ENCODE data around the gene TM4SF4. TPM values are rescaled to one million over a fixed set of nuclear protein-coding genes. Genes with fewer than 3 reads are reported as not detected.

The TM4SF4 gene
- total RNA-seq, 1 donor from 2014 or later = 0.67 TPM

DNA sequence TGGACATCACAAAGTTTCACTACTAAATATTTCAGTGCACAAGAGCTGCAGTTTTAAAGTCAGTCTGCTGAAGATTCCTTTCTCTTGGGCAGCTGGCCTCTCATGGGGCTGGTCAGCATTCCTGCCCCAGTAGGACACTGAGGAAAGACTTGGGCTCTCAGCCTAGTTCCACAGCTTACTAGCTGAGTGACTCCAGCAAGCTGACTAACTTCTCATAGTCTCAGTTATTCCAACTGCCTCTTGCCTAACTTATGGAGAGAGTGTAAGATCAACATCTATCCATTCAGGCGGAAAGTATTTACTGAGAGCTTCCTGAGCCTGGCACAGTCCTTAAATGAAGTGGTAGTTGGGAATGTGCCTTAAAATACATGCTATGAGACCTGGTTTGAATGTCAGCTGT lies 27.0 kb downstream of the TM4SF4 start:
- TF ChIP-seq, protein P1, sequence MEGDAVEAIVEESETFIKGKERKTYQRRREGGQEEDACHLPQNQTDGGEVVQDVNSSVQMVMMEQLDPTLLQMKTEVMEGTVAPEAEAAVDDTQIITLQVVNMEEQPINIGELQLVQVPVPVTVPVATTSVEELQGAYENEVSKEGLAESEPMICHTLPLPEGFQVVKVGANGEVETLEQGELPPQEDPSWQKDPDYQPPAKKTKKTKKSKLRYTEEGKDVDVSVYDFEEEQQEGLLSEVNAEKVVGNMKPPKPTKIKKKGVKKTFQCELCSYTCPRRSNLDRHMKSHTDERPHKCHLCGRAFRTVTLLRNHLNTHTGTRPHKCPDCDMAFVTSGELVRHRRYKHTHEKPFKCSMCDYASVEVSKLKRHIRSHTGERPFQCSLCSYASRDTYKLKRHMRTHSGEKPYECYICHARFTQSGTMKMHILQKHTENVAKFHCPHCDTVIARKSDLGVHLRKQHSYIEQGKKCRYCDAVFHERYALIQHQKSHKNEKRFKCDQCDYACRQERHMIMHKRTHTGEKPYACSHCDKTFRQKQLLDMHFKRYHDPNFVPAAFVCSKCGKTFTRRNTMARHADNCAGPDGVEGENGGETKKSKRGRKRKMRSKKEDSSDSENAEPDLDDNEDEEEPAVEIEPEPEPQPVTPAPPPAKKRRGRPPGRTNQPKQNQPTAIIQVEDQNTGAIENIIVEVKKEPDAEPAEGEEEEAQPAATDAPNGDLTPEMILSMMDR (IDR thresholded peaks at IDR 0.05; ENCODE audit: unreplicated experiment) = no peak
- no peak overlapping the region for H3K27ac Mint-ChIP-seq (ENCODE audit: unreplicated experiment)
- no peak overlapping the region for H3K4me3 Mint-ChIP-seq (ENCODE audit: unreplicated experiment)
- H3K27me3 Mint-ChIP-seq (ENCODE audit: unreplicated experiment) = peaks cover 3% of the 10 kb centered on the region
- no peaks in the 10 kb centered on the region for H3K36me3 Mint-ChIP-seq (ENCODE audit: low read depth, unreplicated experiment)
- DNase-seq (ENCODE audit: low spot score) = no peak
- peaks cover 12% of the 10 kb centered on the region for H3K4me1 Mint-ChIP-seq (ENCODE audit: unreplicated experiment)
- no peaks in the 10 kb centered on the region for H3K9me3 Mint-ChIP-seq (ENCODE audit: unreplicated experiment)

DNA sequence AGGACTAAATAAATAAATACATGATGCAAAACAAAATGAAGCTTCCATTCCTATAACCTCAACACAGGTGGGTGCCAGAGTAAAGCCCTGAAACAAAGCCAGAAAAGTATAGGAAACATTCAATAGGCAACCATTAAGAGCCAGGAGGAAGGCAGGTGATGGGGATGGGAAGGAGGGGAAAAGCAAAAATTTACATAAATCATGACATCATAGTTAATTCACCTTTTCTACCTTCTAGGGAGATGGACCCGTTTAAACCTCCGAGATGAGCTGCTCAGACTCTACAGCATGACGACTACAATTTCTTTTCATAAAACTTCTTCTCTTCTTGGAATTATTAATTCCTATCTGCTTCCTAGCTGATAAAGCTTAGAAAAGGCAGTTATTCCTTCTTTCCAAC lies 27.9 kb downstream of the TM4SF4 start:
- TF ChIP-seq, protein P1 (IDR thresholded peaks at IDR 0.05; ENCODE audit: unreplicated experiment) = no peak
- no peak overlapping the region for H3K27ac Mint-ChIP-seq (ENCODE audit: unreplicated experiment)

DNA sequence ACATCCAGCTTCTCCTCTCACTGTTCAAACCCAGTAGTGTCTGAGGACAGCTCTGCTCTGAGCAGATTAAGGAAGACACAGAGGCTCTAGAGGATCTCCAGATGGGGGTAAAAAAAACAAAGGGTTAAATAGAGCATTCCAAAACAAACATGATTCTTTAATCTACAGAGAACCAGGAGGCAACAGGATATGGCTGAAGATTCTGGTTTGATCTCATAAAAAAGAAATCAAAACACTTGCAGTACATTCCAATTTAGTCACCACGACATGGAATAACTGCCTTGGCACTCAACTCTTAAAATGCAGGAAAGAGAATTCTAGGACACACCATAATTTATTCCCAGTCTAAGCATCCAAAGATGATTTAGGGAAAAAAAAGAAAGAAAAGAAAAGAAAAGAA lies 32.0 kb downstream of the TM4SF4 start:
- H3K27ac Mint-ChIP-seq (ENCODE audit: unreplicated experiment) = no peak overlapping the region
- TF ChIP-seq, protein P1 (IDR thresholded peaks at IDR 0.05; ENCODE audit: unreplicated experiment) = no peak
- peaks cover 31% of the 10 kb centered on the region for H3K4me1 Mint-ChIP-seq (ENCODE audit: unreplicated experiment)
- peaks cover 5% of the 10 kb centered on the region for H3K27me3 Mint-ChIP-seq (ENCODE audit: unreplicated experiment)
- no peak overlapping the region for H3K4me3 Mint-ChIP-seq (ENCODE audit: unreplicated experiment)
- no peaks in the 10 kb centered on the region for H3K36me3 Mint-ChIP-seq (ENCODE audit: low read depth, unreplicated experiment)
- DNase-seq (ENCODE audit: low spot score) = no peak
- H3K9me3 Mint-ChIP-seq (ENCODE audit: unreplicated experiment) = no peaks in the 10 kb centered on the region

More for the DNA sequence above, 27.9 kb downstream of the TM4SF4 start:
- H3K9me3 Mint-ChIP-seq (ENCODE audit: unreplicated experiment) = no peaks in the 10 kb centered on the region
- peaks cover 3% of the 10 kb centered on the region for H3K27me3 Mint-ChIP-seq (ENCODE audit: unreplicated experiment)
- no peaks in the 10 kb centered on the region for H3K36me3 Mint-ChIP-seq (ENCODE audit: low read depth, unreplicated experiment)
- peaks cover 21% of the 10 kb centered on the region for H3K4me1 Mint-ChIP-seq (ENCODE audit: unreplicated experiment)
- no peak overlapping the region for H3K4me3 Mint-ChIP-seq (ENCODE audit: unreplicated experiment)
- no peak for DNase-seq (ENCODE audit: low spot score)

DNA sequence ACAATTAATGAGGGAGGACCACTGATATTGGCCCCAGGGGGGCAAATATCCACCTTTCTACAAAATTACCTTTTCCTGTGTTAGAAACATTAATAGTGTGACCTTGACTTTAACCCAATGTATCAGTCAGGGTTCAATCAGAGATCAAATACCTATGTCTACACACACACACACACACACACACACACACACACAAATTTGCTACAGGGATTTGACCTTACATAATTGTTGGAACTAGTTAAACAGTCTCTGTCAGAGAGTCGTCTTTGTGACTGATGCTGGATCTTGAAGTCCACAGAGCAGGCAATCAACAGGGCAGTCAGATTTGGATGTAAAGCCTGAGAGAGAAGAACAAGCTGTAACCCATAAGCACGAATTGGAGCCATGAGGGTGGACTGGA lies 32.5 kb downstream of the TM4SF4 start:
- Mint-ChIP-seq H3K9me3 (ENCODE audit: unreplicated experiment) (no peaks in the 10 kb centered on the region), H3K27ac (ENCODE audit: unreplicated experiment) (no peak overlapping the region), H3K36me3 (ENCODE audit: low read depth, unreplicated experiment) (no peaks in the 10 kb centered on the region), H3K4me3 (ENCODE audit: unreplicated experiment) (no peak overlapping the region), H3K4me1 (ENCODE audit: unreplicated experiment) (peaks cover 31% of the 10 kb centered on the region), H3K27me3 (ENCODE audit: unreplicated experiment) (peaks cover 5% of the 10 kb centered on the region)
- no peak for DNase-seq (ENCODE audit: low spot score)
- TF ChIP-seq, protein P1 (IDR thresholded peaks at IDR 0.05; ENCODE audit: unreplicated experiment) = no peak

DNA sequence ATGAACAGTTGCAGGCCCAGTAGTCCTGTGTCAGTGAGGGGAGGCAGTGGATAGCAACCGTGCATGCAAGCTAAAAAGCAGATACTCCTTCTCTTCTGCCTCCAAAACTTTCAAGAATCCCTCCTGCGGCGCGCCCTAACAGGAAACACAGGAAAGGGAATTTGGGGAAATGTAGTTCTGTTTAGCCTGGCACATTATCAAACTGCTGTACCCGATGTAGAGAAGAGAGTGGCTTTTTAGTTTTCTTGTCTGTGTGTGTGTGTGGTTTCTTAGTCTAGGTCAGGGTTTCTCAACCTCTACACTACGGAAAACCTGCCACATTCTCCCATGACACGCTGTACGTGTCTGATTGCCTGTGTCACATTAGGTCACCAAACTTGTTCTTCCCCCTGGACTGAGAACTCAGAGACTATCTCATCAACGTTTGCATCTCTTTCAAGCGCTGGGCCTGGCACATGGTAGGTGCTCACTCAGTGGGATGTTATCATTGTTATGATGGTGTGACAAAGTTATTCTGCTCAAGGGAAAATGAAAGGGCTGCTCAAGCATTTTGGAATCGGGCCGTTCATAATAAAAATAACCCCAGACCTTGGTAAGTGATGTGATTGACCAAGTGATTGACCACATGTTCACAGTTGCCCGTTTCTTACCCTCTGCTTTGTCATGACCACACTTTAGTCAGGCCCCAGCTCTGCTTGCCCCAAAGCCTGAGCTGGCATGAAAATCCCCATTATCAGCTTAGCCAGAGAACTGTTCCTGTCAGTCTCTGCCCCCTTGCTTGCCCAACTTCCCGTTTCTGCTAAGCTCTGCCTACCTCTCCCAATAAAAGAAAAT lies 33.2 kb downstream of the TM4SF4 start:
- no peak for DNase-seq (ENCODE audit: low spot score)
- no peak overlapping the region for H3K4me3 Mint-ChIP-seq (ENCODE audit: unreplicated experiment)
- H3K27me3 Mint-ChIP-seq (ENCODE audit: unreplicated experiment) = peaks cover 8% of the 10 kb centered on the region
- no peaks in the 10 kb centered on the region for H3K9me3 Mint-ChIP-seq (ENCODE audit: unreplicated experiment)
- H3K4me1 Mint-ChIP-seq (ENCODE audit: unreplicated experiment) = peaks cover 33% of the 10 kb centered on the region
- no peak overlapping the region for H3K27ac Mint-ChIP-seq (ENCODE audit: unreplicated experiment)
- no peaks in the 10 kb centered on the region for H3K36me3 Mint-ChIP-seq (ENCODE audit: low read depth, unreplicated experiment)
- TF ChIP-seq, protein P1 (IDR thresholded peaks at IDR 0.05; ENCODE audit: unreplicated experiment) = no peak

Measured in endothelial cell (in vitro differentiated cells).